CD14-positive monocyte (primary cell): ENCODE data around the gene ACVR2B. TPM values are rescaled to one million over a fixed set of nuclear protein-coding genes. Genes with fewer than 3 reads are reported as not detected.

Source experiments
- DNase-seq, 3 donors: peaks; one replicate each; pipeline ENCODE4 v3.0.0-alpha.2; 2011 to 2022
- H2AFZ ChIP-seq: 2 replicates; pipeline ENCODE4 v1.6.0; 2012; ENCODE audit warnings: mild to moderate bottlenecking, low read depth, low read length, inconsistent platforms; ENCODE audit not compliant: insufficient read depth, poor library complexity, severe bottlenecking
- H3K27ac ChIP-seq, 2 donors: 1 replicate in 1 of 2; 2 replicates in 1 of 2; pipeline ENCODE4 v1.5.1; 2012 to 2013; ENCODE audit warnings: low read length in 2 of 2, control low read depth in 1 of 2, inconsistent platforms in 1 of 2, low read depth in 1 of 2, mild to moderate bottlenecking in 1 of 2
- H3K27me3 ChIP-seq, 2 donors: one replicate each; pipeline versions ENCODE4 v1.6.0 to v1.6.1; 2011 to 2013; ENCODE audit warnings: low read length in 2 of 2; ENCODE audit not compliant: control insufficient read depth in 2 of 2, insufficient read depth in 2 of 2
- H3K36me3 ChIP-seq, 2 donors: replicated peaks in 1 of 2; 1 replicate in 1 of 2; 2 replicates in 1 of 2; pipeline versions ENCODE4 v1.5.1 to v1.6.1; 2012 to 2013; ENCODE audit warnings: low read length in 2 of 2, control low read depth in 1 of 2, inconsistent platforms in 1 of 2, mild to moderate bottlenecking in 1 of 2; ENCODE audit not compliant: insufficient read depth in 2 of 2, control insufficient read depth in 1 of 2
- H3K4me1 ChIP-seq, 2 donors: 1 replicate in 1 of 2; 2 replicates in 1 of 2; pipeline versions ENCODE4 v1.5.1 to v1.6.1; 2012 to 2013; ENCODE audit warnings: low read length in 2 of 2, control low read depth in 1 of 2, inconsistent platforms in 1 of 2, mild to moderate bottlenecking in 1 of 2, moderate library complexity in 1 of 2; ENCODE audit not compliant: insufficient read depth in 2 of 2, control insufficient read depth in 1 of 2
- H3K4me2 ChIP-seq: replicated peaks from 2 replicates; pipeline ENCODE3; 2012; ENCODE audit warnings: low read length, moderate library complexity, mild to moderate bottlenecking; ENCODE audit not compliant: poor library complexity, severe bottlenecking; ENCODE audit errors: extremely low read depth
- H3K4me3 ChIP-seq, 3 experiments: fragments of 200-600 bp in 1 of 3; sonication (generic) in 1 of 3; replicated peaks in 1 of 3; 1 replicate in 2 of 3; 2 replicates in 1 of 3; pipeline ENCODE4 v1.5.1; 2011 to 2013; ENCODE audit warnings: low read length in 3 of 3, mild to moderate bottlenecking in 3 of 3, control low read depth in 2 of 3, low read depth in 2 of 3, inconsistent platforms in 1 of 3, moderate library complexity in 1 of 3
- H3K79me2 ChIP-seq: 2 replicates; pipeline ENCODE4 v1.6.0; 2012; ENCODE audit warnings: mild to moderate bottlenecking, control low read depth, inconsistent platforms, low read length, moderate library complexity; ENCODE audit not compliant: insufficient read depth
- H3K9ac ChIP-seq: 2 replicates; pipeline ENCODE4 v1.6.0; 2017; ENCODE audit warnings: low read length, mild to moderate bottlenecking; ENCODE audit not compliant: insufficient read depth, poor library complexity, severe bottlenecking
- H3K9me3 ChIP-seq, 2 donors: replicated peaks in 1 of 2; 1 replicate in 1 of 2; 2 replicates in 1 of 2; pipeline versions ENCODE4 v1.5.1 to v1.6.1; 2012 to 2013; ENCODE audit warnings: low read length in 2 of 2, control low read depth in 1 of 2; ENCODE audit not compliant: control insufficient read depth in 1 of 2, insufficient read depth in 1 of 2
- H4K20me1 ChIP-seq: 2 replicates; pipeline ENCODE4 v1.6.0; 2012; ENCODE audit warnings: mild to moderate bottlenecking, low read length, control low read depth, moderate library complexity; ENCODE audit not compliant: insufficient read depth
- H3K27ac Mint-ChIP-seq, 7 donors: one replicate each; pipeline ENCODE4 v1.8.0; 2020; ENCODE audit warnings: mild to moderate bottlenecking in 7 of 7, mixed read lengths in 7 of 7, moderate library complexity in 6 of 7, inconsistent platforms in 2 of 7
- H3K27me3 Mint-ChIP-seq, 3 donors: one replicate each; pipeline ENCODE4 v1.8.0; 2021 to 2022; ENCODE audit warnings: low read depth in 3 of 3, mild to moderate bottlenecking in 3 of 3, mixed read lengths in 3 of 3, moderate library complexity in 3 of 3, inconsistent platforms in 1 of 3
- H3K36me3 Mint-ChIP-seq, 2 donors: one replicate each; pipeline ENCODE4 v1.8.0; 2020; ENCODE audit warnings: mixed read lengths in 2 of 2, inconsistent platforms in 1 of 2, mild to moderate bottlenecking in 1 of 2
- H3K4me1 Mint-ChIP-seq: one replicate; pipeline ENCODE4 v1.8.0; 2020; ENCODE audit warnings: mild to moderate bottlenecking, mixed read lengths
- H3K4me3 Mint-ChIP-seq, 2 donors: one replicate each; pipeline ENCODE4 v1.8.0; 2020; ENCODE audit warnings: mild to moderate bottlenecking in 2 of 2, mixed read lengths in 2 of 2, moderate library complexity in 1 of 2
- H3K9me3 Mint-ChIP-seq, 7 donors: one replicate each; pipeline ENCODE4 v1.8.0; 2020 to 2022; ENCODE audit warnings: mixed read lengths in 7 of 7, mild to moderate bottlenecking in 6 of 7, moderate library complexity in 6 of 7, inconsistent platforms in 2 of 7
- CTCF ChIP-seq: fragments of 200-600 bp; IDR thresholded peaks from one replicate; pipeline ENCODE4 v1.8.0; 2022; ENCODE audit warnings: antibody characterized with exemption, mild to moderate bottlenecking
- WGBS: methylation state at CpG from one replicate; pipeline ENCODE4 v1.1.5; 2013; ENCODE audit warnings: missing lambda C conversion rate; ENCODE audit not compliant: insufficient coverage; 5-methylcytosine and 5-hydroxymethylcytosine counted together
- intact Hi-C, 2 donors: fragments of 100-400 bp; cut with micrococcal nuclease; formaldehyde crosslinking; loops; one replicate each; pipeline versions ENCODE4 v1.15.0 to v1.15.1; 2023
- polyA plus RNA-seq, 3 donors: library from polyadenylated mRNA; depleted of rRNA in 1 of 3; unstranded in 2 of 3; stranded (reverse) in 1 of 3; fragments of 300-500 nt in 2 of 3; fragments of >200 nt in 1 of 3; fragmentation: Illumina TruSeq in 2 of 3; gene quantifications; 1 replicate in 2 of 3; 2 replicates in 1 of 3; pipeline ENCODE4 v1.2.3, GENCODE V29; 2012 to 2021

ACVR2B gene
- polyA plus RNA-seq, 3 donors, result 0.15 to 0.41 TPM; not detected in 1

- Histone ChIP-seq H3K36me3 (no peaks in the 10 kb centered on the region), H3K4me2 (no peak overlapping the region), H3K4me3 (no peak overlapping the region), H2AFZ (no peak overlapping the region), H3K79me2 (no peaks in the 10 kb centered on the region), H3K9ac (no peak overlapping the region), H3K27ac (no peak overlapping the region), H3K9me3 (no peaks in the 10 kb centered on the region), H3K4me1 (no peaks in the 10 kb centered on the region), H3K27me3 (no peaks in the 10 kb centered on the region), H4K20me1 (no peaks in the 10 kb centered on the region)
- no peak for TF ChIP-seq CTCF
- peak overlapping the region in 1 of 7 donors; percentile 15 for H3K27ac Mint-ChIP-seq
- no peak overlapping the region for H3K4me3 Mint-ChIP-seq
- H3K27me3 Mint-ChIP-seq, result peaks cover 0 to 3% (median 1%) of the 10 kb centered on the region in 3 donors
- intact Hi-C loops, result no loop called here
- no peaks in the 10 kb centered on the region for H3K36me3 Mint-ChIP-seq
- DNase-seq, result no peak
- H3K4me1 Mint-ChIP-seq, result no peaks in the 10 kb centered on the region
- H3K9me3 Mint-ChIP-seq, result no peaks in the 10 kb centered on the region
- WGBS, result 100% methylated on average over 3 of the region's 11 CpGs
Measured at GRCh38 chr3:38490281-38491030, 36.8 kb downstream of the ACVR2B start.

DNA sequence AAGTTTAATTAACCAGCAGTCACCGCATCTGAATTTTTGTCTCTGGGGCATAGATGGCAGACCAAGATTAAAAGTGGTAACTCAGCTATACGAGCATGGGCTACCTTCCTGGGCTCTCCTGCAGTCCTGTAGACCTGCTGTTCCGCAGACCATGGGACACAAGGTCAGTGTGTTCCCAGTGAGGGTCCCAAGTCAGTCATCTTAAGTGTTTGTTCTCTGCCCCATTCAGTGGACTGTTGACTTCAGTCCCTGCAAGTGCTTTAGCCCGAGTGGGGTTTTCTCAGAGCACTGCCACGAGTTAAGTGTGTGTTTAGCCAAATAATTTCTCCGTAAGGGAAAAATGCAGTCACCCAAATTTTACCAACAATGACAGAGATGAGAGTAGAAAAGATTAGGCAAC, 37.5 kb downstream of the ACVR2B start:
- Mint-ChIP-seq H3K36me3 (no peaks in the 10 kb centered on the region), H3K27ac (no peak overlapping the region), H3K9me3 (no peaks in the 10 kb centered on the region), H3K27me3 (peaks cover 0 to 3% (median 1%) of the 10 kb centered on the region in 3 donors), H3K4me3 (no peak overlapping the region), H3K4me1 (no peaks in the 10 kb centered on the region)
- Histone ChIP-seq H3K9me3 (no peaks in the 10 kb centered on the region), H3K27ac (no peak overlapping the region), H3K4me1 (no peaks in the 10 kb centered on the region), H2AFZ (no peak overlapping the region), H4K20me1 (no peaks in the 10 kb centered on the region), H3K79me2 (no peaks in the 10 kb centered on the region), H3K4me3 (no peak overlapping the region), H3K27me3 (no peaks in the 10 kb centered on the region), H3K4me2 (no peak overlapping the region), H3K9ac (no peak overlapping the region), H3K36me3 (no peaks in the 10 kb centered on the region)
- 100% methylated on average over 3 of the region's 6 CpGs for WGBS
- no peak for DNase-seq
- intact Hi-C loops, result no loop called here
- no peak for TF ChIP-seq CTCF
